Natural killer cell (primary cell): Measurements from ENCODE around the gene GNAO1. TPM values are rescaled to one million over a fixed set of nuclear protein-coding genes. Genes with fewer than 3 reads are reported as not detected.

ENCODE experiments used
- ATAC-seq, 3 donors: fragments of 150-1000 bp in 2 of 3; fragments of 200-7000 bp in 1 of 3; cut with Tn5 transposase; 1 replicate in 1 of 3; 2 replicates in 2 of 3; pipeline ENCODE4 v1.10.0; 2021; ENCODE audit warnings: mild to moderate bottlenecking in 2 of 3, moderate library complexity in 2 of 3
- DNase-seq, 2 donors: peaks; one replicate each; pipeline versions ENCODE4 v3.0.0 to v3.0.0-alpha.2; 2013 to 2021; ENCODE audit warnings: mixed read lengths in 1 of 2
- H3K27ac ChIP-seq: one replicate; pipeline ENCODE4 v1.5.1; 2013; ENCODE audit warnings: mild to moderate bottlenecking, low read length
- H3K27me3 ChIP-seq: one replicate; pipeline ENCODE4 v1.6.1; 2013; ENCODE audit warnings: low read length; ENCODE audit not compliant: control insufficient read depth, insufficient read depth
- H3K36me3 ChIP-seq: one replicate; pipeline ENCODE4 v1.6.1; 2013; ENCODE audit warnings: low read length; ENCODE audit not compliant: control insufficient read depth, insufficient read depth
- H3K4me1 ChIP-seq: one replicate; pipeline ENCODE4 v1.6.1; 2013; ENCODE audit warnings: low read length; ENCODE audit not compliant: control insufficient read depth, insufficient read depth
- H3K4me3 ChIP-seq: one replicate; pipeline ENCODE4 v1.5.1; 2013; ENCODE audit warnings: low read length
- H3K9me3 ChIP-seq: one replicate; pipeline ENCODE4 v1.6.1; 2013; ENCODE audit warnings: low read length; ENCODE audit not compliant: control insufficient read depth, insufficient read depth
- H3K27ac Mint-ChIP-seq, 2 donors: one replicate each; pipeline ENCODE4 v1.8.0; 2022; ENCODE audit warnings: mild to moderate bottlenecking in 2 of 2, mixed read lengths in 2 of 2, moderate library complexity in 1 of 2
- H3K27me3 Mint-ChIP-seq, 2 donors: one replicate each; pipeline ENCODE4 v1.8.0; 2022; ENCODE audit warnings: low read depth in 2 of 2, mixed read lengths in 2 of 2
- H3K36me3 Mint-ChIP-seq: one replicate; pipeline ENCODE4 v1.8.0; 2022; ENCODE audit warnings: mixed read lengths
- H3K4me1 Mint-ChIP-seq, 2 donors: one replicate each; pipeline ENCODE4 v1.8.0; 2022; ENCODE audit warnings: mixed read lengths in 2 of 2
- H3K4me3 Mint-ChIP-seq: one replicate; pipeline ENCODE4 v1.8.0; 2022; ENCODE audit warnings: mild to moderate bottlenecking, moderate library complexity, mixed read lengths
- H3K9me3 Mint-ChIP-seq, 2 donors: one replicate each; pipeline ENCODE4 v1.8.0; 2022; ENCODE audit warnings: mixed read lengths in 2 of 2
- CTCF ChIP-seq: fragments of 200-600 bp; IDR thresholded peaks from one replicate; pipeline ENCODE4 v1.8.0; 2022; ENCODE audit warnings: antibody characterized with exemption
- WGBS: methylation state at CpG from one replicate; pipeline ENCODE4 v1.1.7; 2013; ENCODE audit warnings: missing lambda C conversion rate; ENCODE audit not compliant: insufficient coverage; 5-methylcytosine and 5-hydroxymethylcytosine counted together
- intact Hi-C: fragments of 100-400 bp; cut with micrococcal nuclease; formaldehyde crosslinking; loops from one replicate; pipeline ENCODE4 v1.14.2; 2022
- total RNA-seq, 4 donors: library from RNA; stranded (reverse); fragments of 120-200 nt in 1 of 4; gene quantifications; one replicate each; pipeline versions ENCODE4 v1.2.3 to v1.2.4, GENCODE V29; 2013 to 2022

The GNAO1 gene
- total RNA-seq, 3 donors from 2014 or later (not counting 1 experiment from before 2014, with no cell fraction given): 0.45 to 4.6 (median 1.1) TPM

- no peaks in the 10 kb centered on the region for H3K27me3 ChIP-seq
- no peaks in the 10 kb centered on the region for H3K4me1 Mint-ChIP-seq
- 78% methylated on average over 2 of the region's 2 CpGs for WGBS
- H3K36me3 ChIP-seq: no peaks in the 10 kb centered on the region
- ATAC-seq (no peak), DNase-seq (no peak)
- H3K4me1 ChIP-seq: no peaks in the 10 kb centered on the region
- H3K4me3 ChIP-seq: no peak overlapping the region
- H3K9me3 Mint-ChIP-seq: no peaks in the 10 kb centered on the region
- H3K27ac Mint-ChIP-seq: no peak overlapping the region
- TF ChIP-seq CTCF: no peak
- no peaks in the 10 kb centered on the region for H3K36me3 Mint-ChIP-seq
- intact Hi-C loops: no loop called here
- H3K9me3 ChIP-seq: no peaks in the 10 kb centered on the region
- H3K4me3 Mint-ChIP-seq: no peak overlapping the region
- H3K27me3 Mint-ChIP-seq: no peaks in the 10 kb centered on the region
- H3K27ac ChIP-seq: no peak overlapping the region
Measured at GRCh38 chr16:56241596-56241995, 50.3 kb downstream of the GNAO1 start.

- H3K27me3 Mint-ChIP-seq: no peaks in the 10 kb centered on the region
- no peak overlapping the region for H3K27ac Mint-ChIP-seq
- DNase-seq: no peak
- no peak for ATAC-seq
- no peaks in the 10 kb centered on the region for H3K36me3 ChIP-seq
- no peaks in the 10 kb centered on the region for H3K9me3 Mint-ChIP-seq
- no peaks in the 10 kb centered on the region for H3K9me3 ChIP-seq
- no peaks in the 10 kb centered on the region for H3K4me1 ChIP-seq
- no peaks in the 10 kb centered on the region for H3K36me3 Mint-ChIP-seq
- no peak overlapping the region for H3K27ac ChIP-seq
- H3K27me3 ChIP-seq: no peaks in the 10 kb centered on the region
- no peak for TF ChIP-seq CTCF
- H3K4me1 Mint-ChIP-seq: no peaks in the 10 kb centered on the region
- H3K4me3 Mint-ChIP-seq: no peak overlapping the region
- 89% methylated on average over 3 of the region's 4 CpGs for WGBS
- intact Hi-C loops: no loop called here
- no peak overlapping the region for H3K4me3 ChIP-seq
Measured at GRCh38 chr16:56242740-56243139, 51.5 kb downstream of the GNAO1 start.

- no peak for ATAC-seq
- intact Hi-C loops: no loop called here
- TF ChIP-seq CTCF: no peak
Measured at GRCh38 chr16:56244612-56245011, 53.3 kb downstream of the GNAO1 start.

GRCh38 chr16:56245197-56245596 is 53.9 kb downstream of the GNAO1 start:
- H3K4me1 Mint-ChIP-seq: no peaks in the 10 kb centered on the region
- Histone ChIP-seq H3K4me3 (no peak overlapping the region), H3K4me1 (no peaks in the 10 kb centered on the region), H3K27ac (no peak overlapping the region), H3K9me3 (no peaks in the 10 kb centered on the region), H3K27me3 (no peaks in the 10 kb centered on the region), H3K36me3 (no peaks in the 10 kb centered on the region)
- no peak overlapping the region for H3K27ac Mint-ChIP-seq
- DNase-seq (no peak), ATAC-seq (no peak)
- WGBS: 91% methylated on average over 6 of the region's 6 CpGs
- H3K4me3 Mint-ChIP-seq: no peak overlapping the region
- TF ChIP-seq CTCF: no peak
- intact Hi-C loops: no loop called here
- no peaks in the 10 kb centered on the region for H3K36me3 Mint-ChIP-seq
- H3K27me3 Mint-ChIP-seq: no peaks in the 10 kb centered on the region
- no peaks in the 10 kb centered on the region for H3K9me3 Mint-ChIP-seq

More at GRCh38 chr16:56244612-56245011, 53.3 kb downstream of the GNAO1 start:
- Mint-ChIP-seq H3K36me3 (no peaks in the 10 kb centered on the region), H3K4me3 (no peak overlapping the region), H3K4me1 (no peaks in the 10 kb centered on the region), H3K27ac (no peak overlapping the region), H3K9me3 (no peaks in the 10 kb centered on the region), H3K27me3 (no peaks in the 10 kb centered on the region)
- no peak for DNase-seq
- Histone ChIP-seq H3K27ac (no peak overlapping the region), H3K36me3 (no peaks in the 10 kb centered on the region), H3K4me1 (no peaks in the 10 kb centered on the region), H3K4me3 (no peak overlapping the region), H3K9me3 (no peaks in the 10 kb centered on the region), H3K27me3 (no peaks in the 10 kb centered on the region)
- 97% methylated on average over 3 of the region's 4 CpGs for WGBS
